K562 (cell line): ENCODE measurements around the gene PPAT. TPM values are rescaled to one million over a fixed set of nuclear protein-coding genes. Genes with fewer than 3 reads are reported as not detected.

Experiments used
- ATAC-seq: fragments of 200-7000 bp; cut with Tn5 transposase; 3 replicates; pipeline ENCODE4 v1.9.1; 2020; ENCODE audit warnings: moderate library complexity
- BruUV-seq: library from RNA; stranded (reverse); fragments of 400-500 nt; replicated peaks from 2 replicates; lab custom pipeline; 2021; lab: Mats Ljungman, UMichigan
- CTCF ChIA-PET: fragments of 300-600 bp; formaldehyde crosslinking; extraction: SDS; loops from one replicate; lab custom pipeline; 2021; ENCODE audit warnings: low intra/inter-chr PET ratio; lab: Yijun Ruan, JAX
- POLR2A ChIA-PET: fragments of 300-600, 350-650 bp; sonication (Branson Sonifier 250); formaldehyde crosslinking; extraction: SDS; loops from one replicate; lab custom pipeline; 2021; ENCODE audit warnings: antibody characterized with exemption, inconsistent platforms; lab: Yijun Ruan, JAX
- DNase-seq, 4 experiments: peaks; one replicate each; pipeline versions ENCODE4 v3.0.0 to v3.0.0-alpha.2; 2011 to 2018; ENCODE audit warnings: low spot score in 3 of 4, mixed read lengths in 3 of 4; ENCODE audit errors: extremely low read depth in 1 of 4
- FAIRE-seq: peaks from 2 replicates; lab custom pipeline; 2011; peaks lifted over from hg19 to GRCh38; lab: Jason Lieb, UNC
- H2AFZ ChIP-seq: 2 replicates; pipeline ENCODE4 v1.6.0; 2011; ENCODE audit warnings: low read depth, low read length, control low read depth, inconsistent platforms
- H3K27ac ChIP-seq: fragments of 200-600 bp; 3 replicates; pipeline ENCODE4 v1.8.0; 2011; ENCODE audit warnings: low read depth, mild to moderate bottlenecking, control low read depth, inconsistent platforms, low read length, moderate library complexity, mixed read lengths; ENCODE audit errors: extremely low read depth
- H3K27me3 ChIP-seq, 2 experiments: fragments of 300-600 bp in 1 of 2; 2 replicates in 1 of 2; 3 replicates in 1 of 2; pipeline versions ENCODE4 v1.6.0 to v1.8.0; 2011; ENCODE audit warnings: inconsistent platforms in 2 of 2, low read length in 2 of 2, mild to moderate bottlenecking in 1 of 2, mixed read lengths in 1 of 2, moderate library complexity in 1 of 2; ENCODE audit not compliant: control insufficient read depth in 2 of 2, insufficient read depth in 2 of 2
- H3K36me3 ChIP-seq: fragments of 300-600 bp; 3 replicates; pipeline ENCODE4 v1.8.0; 2011; ENCODE audit warnings: mild to moderate bottlenecking, low read length, inconsistent platforms; ENCODE audit not compliant: control insufficient read depth, insufficient read depth
- H3K4me1 ChIP-seq, 2 experiments: fragments of 200-600 bp in 1 of 2; replicated peaks in 1 of 2; 2 replicates in 1 of 2; 3 replicates in 1 of 2; pipeline versions ENCODE4 v1.5.1 to v1.8.0; 2011; ENCODE audit warnings: inconsistent platforms in 2 of 2, low read length in 2 of 2, mild to moderate bottlenecking in 1 of 2, mixed read lengths in 1 of 2, moderate library complexity in 1 of 2; ENCODE audit not compliant: control insufficient read depth in 2 of 2, insufficient read depth in 2 of 2
- H3K4me2 ChIP-seq: 2 replicates; pipeline ENCODE4 v1.6.1; 2011; ENCODE audit warnings: low read length, control low read depth, inconsistent platforms, mixed read lengths; ENCODE audit not compliant: insufficient read depth
- H3K4me3 ChIP-seq: fragments of 200-600 bp; sonication (generic), shearing (Covaris generic); 2 replicates; pipeline ENCODE4 v1.5.1; 2016; ENCODE audit warnings: control low read depth, inconsistent platforms
- H3K79me2 ChIP-seq: fragments of 200-600 bp; 3 replicates; pipeline ENCODE4 v1.8.0; 2011; ENCODE audit warnings: low read length, inconsistent platforms; ENCODE audit not compliant: control insufficient read depth, insufficient read depth
- H3K9ac ChIP-seq, 2 experiments: 2 replicates each; pipeline versions ENCODE4 v1.6.0 to v1.6.1; 2011; ENCODE audit warnings: low read depth in 2 of 2, low read length in 2 of 2, control low read depth in 1 of 2, inconsistent platforms in 1 of 2, mild to moderate bottlenecking in 1 of 2, mixed read lengths in 1 of 2; ENCODE audit not compliant: insufficient read depth in 1 of 2
- H3K9me1 ChIP-seq: one replicate; pipeline ENCODE4 v1.6.0; 2011; ENCODE audit warnings: inconsistent platforms, mild to moderate bottlenecking, low read length, moderate library complexity; ENCODE audit not compliant: control insufficient read depth, insufficient read depth
- H3K9me3 ChIP-seq: replicated peaks from 2 replicates; pipeline ENCODE4 v1.5.1; 2011; ENCODE audit warnings: low read depth, low read length, inconsistent platforms; ENCODE audit not compliant: control insufficient read depth, insufficient read depth
- H4K20me1 ChIP-seq: replicated peaks from 2 replicates; pipeline ENCODE4 v1.6.1; 2011; ENCODE audit warnings: low read length, inconsistent platforms, mixed read lengths; ENCODE audit not compliant: control insufficient read depth, insufficient read depth
- ARID1B ChIP-seq: fragments of 450-650 bp; IDR thresholded peaks from 2 replicates; pipeline ENCODE4 v1.6.1; 2016; ENCODE audit warnings: antibody characterized with exemption, mild to moderate bottlenecking, inconsistent platforms
- HDAC8 ChIP-seq: fragments of 450-650 bp; IDR thresholded peaks from 2 replicates; pipeline ENCODE4 v1.6.1; 2016; ENCODE audit warnings: mild to moderate bottlenecking, missing genetic modification characterization, moderate library complexity, missing compliant biosample characterization
- ZBTB33 ChIP-seq: sonication (generic); formaldehyde crosslinking; IDR thresholded peaks from 2 replicates; pipeline ENCODE4 v1.8.1; 2023; ENCODE audit warnings: mild to moderate bottlenecking, missing genetic modification reagents
- WGBS: fragments of 100-300 bp; shearing (Covaris generic); methylation state at CpG from one replicate; pipeline ENCODE4 v1.1.6; 2016; ENCODE audit warnings: low coverage, mixed read lengths; ENCODE audit not compliant: insufficient coverage; ENCODE audit errors: missing lambda C conversion rate; 5-methylcytosine and 5-hydroxymethylcytosine counted together
- in situ Hi-C: fragments of 300-500 bp; cut with MboI; formaldehyde crosslinking; loops from 4 replicates; pipeline ENCODE4 v1.15.0; 2018; ENCODE audit warnings: inconsistent platforms, mixed read lengths
- intact Hi-C: fragments of 100-400 bp; cut with micrococcal nuclease; formaldehyde crosslinking; loops from 2 replicates; pipeline ENCODE4 v1.14.2; 2022
- polyA plus RNA-seq, 8 experiments: library from polyadenylated mRNA; depleted of rRNA in 4 of 8; stranded (reverse) in 5 of 8; unstranded in 3 of 8; fragments of >200 nt; fragmentation: Nextera tagmentation in 2 of 8; fragmentation: Illumina TruSeq in 1 of 8; extraction: Ambion mirVana in 2 of 8; extraction: Trizol in 1 of 8; gene quantifications; 2 replicates each; pipeline versions ENCODE4 v1.2.1 to v1.2.3, GENCODE V29; 2011 to 2014; ENCODE audit warnings: inconsistent platforms in 1 of 8, missing spikeins in 1 of 8
- total RNA-seq, 7 experiments: library from RNA; depleted of rRNA in 6 of 7; stranded (reverse); fragments of >200 nt in 6 of 7; fragmentation: Illumina TruSeq in 2 of 7; extraction: Trizol in 2 of 7; gene quantifications; 2 replicates each; pipeline versions ENCODE4 v1.2.1 to v1.2.3, GENCODE V29; 2011 to 2021; ENCODE audit warnings: low replicate concordance in 1 of 7

PPAT gene
- total and polyA plus RNA-seq, 9 of the 15 experiments (the other 6 are each of a cell fraction or from before 2014, with no cell fraction given) = 36.2 to 75.8 (median 55.5) TPM

- Histone ChIP-seq H3K4me2 (no peak overlapping the region), H4K20me1 (no peaks in the 10 kb centered on the region), H3K9me1 (no peaks in the 10 kb centered on the region), H3K9ac (no peak overlapping the region), H3K4me3 (no peak overlapping the region), H2AFZ (no peak overlapping the region), H3K27ac (no peak overlapping the region), H3K9me3 (no peaks in the 10 kb centered on the region), H3K36me3 (0 out of 3 replicates have a peak, but pooled peaks cover 4% of the 10 kb centered on the region)
- FAIRE-seq (no peak), ATAC-seq (no peak), DNase-seq (no peak)
- intact Hi-C loops = no loop called here
- no TSS peak for BruUV-seq
- POLR2A ChIA-PET = no interaction called here
- no peak for TF ChIP-seq ARID1B
- TF ChIP-seq, all 486 proteins: peak for 0
- in situ Hi-C loops = no loop called here
- Histone ChIP-seq H3K79me2 (no peaks in the 10 kb centered on the region), H3K27me3 (no peaks in the 10 kb centered on the region), H3K4me1 (no peaks in the 10 kb centered on the region)
- CTCF ChIA-PET = no interaction called here
Observed at GRCh38 chr4:56360071-56360470, 75.3 kb downstream of the PPAT start.

- in situ Hi-C loops (no loop called here), intact Hi-C loops (no loop called here)
- ATAC-seq (no peak), FAIRE-seq (no peak), DNase-seq (no peak)
- Histone ChIP-seq H3K9me1 (no peaks in the 10 kb centered on the region), H3K36me3 (peaks cover 4% of the 10 kb centered on the region; the same call in 1 of the 3 replicates), H3K79me2 (no peaks in the 10 kb centered on the region), H3K4me3 (no peak overlapping the region), H3K4me2 (no peak overlapping the region), H3K9me3 (no peaks in the 10 kb centered on the region), H3K4me1 (no peaks in the 10 kb centered on the region), H2AFZ (no peak overlapping the region), H3K27ac (no peak overlapping the region), H3K27me3 (no peaks in the 10 kb centered on the region), H4K20me1 (no peaks in the 10 kb centered on the region), H3K9ac (no peak overlapping the region)
- WGBS = 87% methylated on average over 9 of the region's 9 CpGs
- ChIA-PET POLR2A (interaction anchor here (0.7 kb wide), 1 partner anchor 14 kb away, joined by 3 read pairs; no protein-coding TSS in a partner anchor), CTCF (no interaction called here)
- no TSS peak for BruUV-seq
- peak; percentile 55 for TF ChIP-seq ZBTB33 (CRISPR knock-in tag)
- TF ChIP-seq HDAC8 (tag) = no peak
Observed at GRCh38 chr4:56356650-56357049, 78.8 kb downstream of the PPAT start.
